Neuron (in vitro differentiated cells): ENCODE measurements around the gene NFIL3.
A peak's percentile ranks its signal among the peaks of the same experiment; 100 is the strongest.
"Not testable (repeated sequence)": the region's sequence is repeated elsewhere in the genome, so short reads cannot be mapped to it uniquely, and the experiment has no call there.

ENCODE experiments used
- H2AFZ ChIP-seq: one replicate; pipeline ENCODE4 v1.6.1; 2013; ENCODE audit warnings: low read depth, mild to moderate bottlenecking, inconsistent platforms, low read length, moderate library complexity
- H3K27me3 ChIP-seq: one replicate; pipeline ENCODE4 v1.6.1; 2013; ENCODE audit warnings: low read length; ENCODE audit not compliant: insufficient read depth
- H3K36me3 ChIP-seq: one replicate; pipeline ENCODE4 v1.6.1; 2013; ENCODE audit warnings: low read length; ENCODE audit not compliant: insufficient read depth
- H3K4me1 ChIP-seq: one replicate; pipeline ENCODE4 v1.6.1; 2013; ENCODE audit warnings: low read length; ENCODE audit not compliant: insufficient read depth
- H3K4me3 ChIP-seq: 2 replicates; pipeline ENCODE4 v1.5.1; 2013; ENCODE audit warnings: mild to moderate bottlenecking, low read length, moderate library complexity
- H3K9me3 ChIP-seq: one replicate; pipeline ENCODE4 v1.6.1; 2013; ENCODE audit warnings: low read length

NFIL3 gene

GRCh38 chr9:91376239-91376638 is 47.4 kb downstream of the NFIL3 start:
- Histone ChIP-seq H3K36me3 (no peaks in the 10 kb centered on the region), H3K9me3 (no peaks in the 10 kb centered on the region), H3K27me3 (peaks cover 6% of the 10 kb centered on the region), H3K4me1 (no peaks in the 10 kb centered on the region), H3K4me3 (no peak overlapping the region), H2AFZ (no peak overlapping the region)

GRCh38 chr9:91374939-91375338 is 48.7 kb downstream of the NFIL3 start:
- no peaks in the 10 kb centered on the region for H3K4me1 ChIP-seq
- no peaks in the 10 kb centered on the region for H3K9me3 ChIP-seq
- no peak overlapping the region for H2AFZ ChIP-seq
- peaks cover 2% of the 10 kb centered on the region for H3K27me3 ChIP-seq
- H3K36me3 ChIP-seq = no peaks in the 10 kb centered on the region
- H3K4me3 ChIP-seq = no peak overlapping the region

- Histone ChIP-seq H3K27me3 (peaks cover 5% of the 10 kb centered on the region), H3K4me3 (no peak overlapping the region), H3K9me3 (no peaks in the 10 kb centered on the region), H3K36me3 (no peaks in the 10 kb centered on the region), H3K4me1 (no peaks in the 10 kb centered on the region), H2AFZ (no peak overlapping the region)
Measured at GRCh38 chr9:91371894-91372293, 51.7 kb downstream of the NFIL3 start.

- H3K27me3 ChIP-seq, H2AFZ ChIP-seq, H3K36me3 ChIP-seq, H3K4me1 ChIP-seq, H3K4me3 ChIP-seq, H3K9me3 ChIP-seq: not testable (repeated sequence)
Measured at GRCh38 chr9:91370006-91370405, 53.6 kb downstream of the NFIL3 start.

- Histone ChIP-seq H3K4me1 (peaks cover 13% of the 10 kb centered on the region), H3K9me3 (no peaks in the 10 kb centered on the region), H3K4me3 (no peak overlapping the region), H3K27me3 (peaks cover 5% of the 10 kb centered on the region), H2AFZ (no peak overlapping the region), H3K36me3 (no peaks in the 10 kb centered on the region)
Measured at GRCh38 chr9:91364702-91365101, 58.9 kb downstream of the NFIL3 start.

- Histone ChIP-seq H3K36me3 (no peaks in the 10 kb centered on the region), H3K9me3 (no peaks in the 10 kb centered on the region), H3K27me3 (no peaks in the 10 kb centered on the region), H3K4me3 (no peak overlapping the region), H3K4me1 (peaks cover 13% of the 10 kb centered on the region), H2AFZ (no peak overlapping the region)
Measured at GRCh38 chr9:91364005-91364404, 59.6 kb downstream of the NFIL3 start.

- Histone ChIP-seq H3K4me1 (peaks cover 13% of the 10 kb centered on the region), H3K4me3 (peak overlapping the region; percentile 64), H2AFZ (peak overlapping the region; percentile 85), H3K27me3 (no peaks in the 10 kb centered on the region), H3K36me3 (no peaks in the 10 kb centered on the region), H3K9me3 (no peaks in the 10 kb centered on the region)
Measured at GRCh38 chr9:91362051-91362611, 61.5 kb downstream of the NFIL3 start.

- Histone ChIP-seq H3K27me3 (no peaks in the 10 kb centered on the region), H3K4me3 (peak within 1 kb of the TSS; percentile 64), H3K36me3 (no peaks in the 10 kb centered on the region), H2AFZ (peak within 1 kb of the TSS; percentile 85), H3K9me3 (no peaks in the 10 kb centered on the region), H3K4me1 (peaks cover 13% of the 10 kb centered on the region)
Measured at GRCh38 chr9:91361291-91362050, 62.2 kb downstream of the NFIL3 start, which contains the start of gene AUH. TSS of gene AUH (minus strand) at chr9:91361918. CDS start at chr9:91361889, 29 bp downstream.

- no peaks in the 10 kb centered on the region for H3K27me3 ChIP-seq
- H3K4me1 ChIP-seq = peaks cover 13% of the 10 kb centered on the region
- no peaks in the 10 kb centered on the region for H3K36me3 ChIP-seq
- H3K4me3 ChIP-seq = peak overlapping the region; percentile 64
- H3K9me3 ChIP-seq = no peaks in the 10 kb centered on the region
- H2AFZ ChIP-seq = peak overlapping the region; percentile 85
Measured at GRCh38 chr9:91360551-91361290, 62.9 kb downstream of the NFIL3 start.

- Histone ChIP-seq H3K36me3 (peaks cover 4% of the 10 kb centered on the region), H2AFZ (no peak overlapping the region), H3K4me1 (peaks cover 13% of the 10 kb centered on the region), H3K4me3 (peak overlapping the region; percentile 64), H3K27me3 (no peaks in the 10 kb centered on the region), H3K9me3 (no peaks in the 10 kb centered on the region)
Measured at GRCh38 chr9:91359734-91360470, 63.7 kb downstream of the NFIL3 start.

GRCh38 chr9:91359083-91359482 is 64.5 kb downstream of the NFIL3 start:
- H3K27me3 ChIP-seq = no peaks in the 10 kb centered on the region
- H3K4me1 ChIP-seq = peaks cover 13% of the 10 kb centered on the region
- no peak overlapping the region for H3K4me3 ChIP-seq
- no peak overlapping the region for H2AFZ ChIP-seq
- no peaks in the 10 kb centered on the region for H3K9me3 ChIP-seq
- H3K36me3 ChIP-seq = peaks cover 5% of the 10 kb centered on the region
